KBM-7 (cell line): ENCODE results near the gene MEIOB.
"Not testable (repeated sequence)": the region's sequence is repeated elsewhere in the genome, so short reads cannot be mapped to it uniquely, and the experiment has no call there.

ENCODE experiments used
- DNase-seq: peaks from one replicate; pipeline ENCODE4 v3.0.0-alpha.2; 2015
- in situ Hi-C: fragments of 300-500 bp; cut with MboI; formaldehyde crosslinking; loops from 2 replicates; pipeline ENCODE4 v1.14.3; 2020; ENCODE audit warnings: low sequenced_read_pairs, low pct_unique_long_range_greater_than_20kb, mixed read lengths

MEIOB gene

DNA sequence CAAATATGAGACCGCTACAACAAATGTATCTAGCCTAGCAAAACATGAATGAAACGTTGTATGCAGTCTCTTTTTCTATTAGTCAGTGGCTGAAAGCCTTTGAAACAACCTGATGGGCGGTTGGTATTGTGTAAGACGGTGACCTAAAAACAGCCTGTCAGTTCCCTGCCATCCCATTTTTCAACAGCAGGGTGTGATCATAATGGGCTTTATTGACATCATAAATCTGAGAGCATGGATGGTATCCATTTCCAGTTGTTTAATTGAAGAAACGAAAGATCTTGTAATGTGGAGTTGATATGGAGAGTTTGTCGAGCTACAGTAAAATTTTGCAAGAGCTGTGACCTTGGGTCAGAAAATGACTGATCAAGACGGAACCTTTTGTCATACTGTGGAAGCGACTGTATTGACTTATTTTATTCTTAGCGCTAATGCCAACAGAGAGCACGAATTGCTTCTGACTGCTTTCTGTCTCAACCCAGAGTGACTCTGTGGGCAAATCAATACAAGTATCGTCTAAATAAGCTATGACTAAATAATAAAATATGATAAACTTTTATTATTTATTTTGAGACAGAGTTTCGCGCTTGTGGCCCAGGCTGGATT lies 12.3 kb upstream of the MEIOB start:
- in situ Hi-C loops, result no loop called here
- peak; percentile 53 for DNase-seq

- in situ Hi-C loops, DNase-seq: not testable (repeated sequence)
Observed at GRCh38 chr16:1881172-1881571, 9.2 kb upstream of the MEIOB start.

- DNase-seq, result no peak
- in situ Hi-C loops, result no loop called here
Observed at GRCh38 chr16:1879477-1879876, 7.5 kb upstream of the MEIOB start.

- in situ Hi-C loops, result no loop called here
- no peak for DNase-seq
Observed at GRCh38 chr16:1878256-1878655, 6.3 kb upstream of the MEIOB start.

- in situ Hi-C loops, result no loop called here
- no peak for DNase-seq
Observed at GRCh38 chr16:1877804-1878203, 5.8 kb upstream of the MEIOB start.

GRCh38 chr16:1877089-1877488 lies 5.1 kb upstream of the MEIOB start:
- DNase-seq, result no peak
- in situ Hi-C loops, result no loop called here

DNA sequence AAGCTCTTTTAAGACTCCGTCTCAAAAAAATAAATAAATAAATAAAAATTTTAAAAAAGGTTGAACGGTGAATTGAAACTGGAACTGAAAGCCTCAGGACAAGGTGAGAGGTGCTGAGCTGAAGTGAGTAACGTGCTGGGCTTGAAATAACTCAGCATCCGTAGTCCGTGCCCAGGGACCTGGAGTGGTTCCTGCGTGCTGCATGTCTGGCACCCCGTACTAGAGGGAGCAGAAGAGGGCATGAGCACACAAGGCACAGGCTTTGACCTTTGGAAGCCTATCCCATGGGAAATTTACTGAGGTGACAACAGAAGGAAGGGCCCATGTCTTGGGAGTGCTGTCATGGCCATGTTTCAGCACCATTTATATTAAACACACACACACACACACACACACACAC lies 4.5 kb upstream of the MEIOB start:
- DNase-seq, result no peak
- in situ Hi-C loops, result no loop called here

- DNase-seq, in situ Hi-C loops: not testable (repeated sequence)
Observed at GRCh38 chr16:1876066-1876465, 4.1 kb upstream of the MEIOB start.

- in situ Hi-C loops, result no loop called here
Observed at GRCh38 chr16:1874854-1875253, 2.9 kb upstream of the MEIOB start.

DNA sequence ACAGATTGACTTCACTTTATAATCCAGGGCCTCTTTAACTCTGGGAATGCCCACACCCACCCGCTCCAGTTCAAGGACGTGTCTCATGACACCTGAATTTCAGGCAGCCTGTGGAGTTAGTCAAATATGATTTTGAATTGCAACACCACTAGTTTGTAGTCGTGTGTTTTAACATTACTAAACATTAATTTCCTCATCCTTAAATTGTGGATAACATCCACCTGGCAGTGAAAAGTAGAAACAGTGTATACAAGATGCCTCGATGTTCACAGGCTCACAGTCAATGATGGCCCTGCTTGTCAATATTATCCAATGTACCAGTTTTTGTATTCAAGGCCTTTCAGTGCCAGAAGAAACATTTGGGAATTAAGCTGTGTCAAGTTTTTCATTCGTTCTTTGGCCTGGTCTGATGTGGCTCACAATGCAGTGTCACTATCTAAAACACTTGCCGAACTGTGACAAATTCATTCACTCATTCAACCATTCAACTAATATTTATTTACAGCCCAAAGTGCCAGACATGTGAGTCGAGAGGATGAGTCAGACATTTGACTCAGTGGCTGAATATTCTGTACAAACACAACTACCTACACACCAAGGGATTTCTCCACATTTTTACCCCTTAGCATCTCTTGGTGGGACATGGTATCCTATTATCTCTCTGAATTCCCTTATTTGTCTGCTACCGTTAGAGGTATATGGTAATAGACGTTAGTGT lies 1.4 kb downstream of the MEIOB start:
- DNase-seq, result no peak
- in situ Hi-C loops, result no loop called here

More at GRCh38 chr16:1874854-1875253, 2.9 kb upstream of the MEIOB start:
- DNase-seq, result no peak

- DNase-seq, result no peak
- in situ Hi-C loops, result no loop called here
Observed at GRCh38 chr16:1865902-1866690, 5.9 kb downstream of the MEIOB start.

- in situ Hi-C loops, result no loop called here
- peak; percentile 41 for DNase-seq
Observed at GRCh38 chr16:1863681-1864460, 8.1 kb downstream of the MEIOB start.

DNA sequence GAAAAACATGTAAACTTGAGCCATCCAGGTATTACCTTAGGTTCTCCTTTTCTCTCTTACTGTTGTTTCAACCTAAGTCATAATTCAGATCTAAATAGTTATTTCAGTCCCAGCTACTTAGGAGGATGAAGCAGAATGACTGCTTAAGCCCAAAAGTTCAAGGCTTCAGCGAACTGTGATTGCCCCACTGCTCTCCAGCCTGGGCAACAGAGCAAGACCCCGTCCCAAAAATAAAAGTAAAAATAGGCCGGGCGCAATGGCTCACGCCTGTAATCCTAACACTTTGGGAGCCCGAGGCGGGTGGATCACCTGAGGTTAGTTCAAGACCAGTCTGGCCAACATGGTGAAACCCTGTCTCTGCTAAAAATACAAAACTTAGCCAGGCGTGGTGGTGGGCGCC lies 9.6 kb downstream of the MEIOB start:
- in situ Hi-C loops, result no loop called here
- no peak for DNase-seq

GRCh38 chr16:1861730-1862129 lies 10.2 kb downstream of the MEIOB start:
- in situ Hi-C loops, result no loop called here

GRCh38 chr16:1859650-1860049 lies 12.3 kb downstream of the MEIOB start:
- DNase-seq, result no peak
- in situ Hi-C loops, result no loop called here

More at GRCh38 chr16:1861730-1862129, 10.2 kb downstream of the MEIOB start:
- no peak for DNase-seq

GRCh38 chr16:1858189-1858865 lies 13.6 kb downstream of the MEIOB start:
- no peak for DNase-seq
- in situ Hi-C loops, result no loop called here

DNA sequence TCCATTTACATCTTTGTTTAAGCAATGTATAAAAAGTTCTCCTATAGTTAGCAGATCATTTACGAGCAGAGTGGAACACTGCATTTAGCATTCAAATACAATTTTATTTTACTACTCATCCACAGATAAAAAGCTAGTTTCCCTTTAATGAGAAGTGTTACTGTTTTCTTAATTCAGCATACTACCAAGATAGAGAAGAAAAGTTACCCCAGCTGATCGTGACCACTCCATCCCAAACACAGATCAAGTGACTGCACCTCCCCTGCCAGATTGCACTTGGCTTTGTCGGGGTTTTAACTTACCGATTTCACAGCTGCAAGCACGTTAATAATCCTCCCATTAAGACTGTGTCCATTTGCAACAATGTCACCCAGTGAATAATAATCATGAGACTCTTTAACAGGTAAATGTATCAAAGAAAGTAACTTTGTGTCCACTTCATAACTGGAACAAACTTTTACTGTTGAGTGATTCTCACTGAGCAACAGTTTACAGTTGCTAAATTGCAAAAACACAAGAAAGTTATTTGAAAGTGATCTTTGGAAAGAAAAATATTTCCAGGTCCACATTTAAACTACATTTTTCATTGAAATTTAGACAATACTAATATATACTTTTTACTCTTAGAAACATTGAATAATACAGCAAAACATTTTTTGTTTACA lies 14.4 kb downstream of the MEIOB start:
- in situ Hi-C loops, result no loop called here

DNA sequence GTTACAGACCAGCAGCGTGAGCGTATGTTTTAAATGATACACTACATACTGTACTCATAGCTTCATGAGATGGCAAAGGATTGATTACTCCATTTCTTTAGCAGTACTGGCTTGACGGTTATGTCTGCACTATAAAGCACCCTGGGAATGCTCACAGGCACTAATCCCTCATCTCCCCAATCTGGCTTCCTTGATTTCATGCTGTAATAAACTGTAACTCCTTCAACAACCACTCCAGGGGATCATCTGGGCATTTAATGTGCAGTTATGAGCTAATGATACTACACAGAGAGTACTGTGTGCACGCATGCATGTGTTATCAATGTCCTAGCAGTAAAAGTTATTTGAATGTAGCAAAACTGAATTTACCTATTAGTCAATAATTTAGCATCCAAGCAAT lies 20.2 kb downstream of the MEIOB start:
- in situ Hi-C loops, result no loop called here
- no peak for DNase-seq

More for the DNA sequence above, 14.4 kb downstream of the MEIOB start:
- DNase-seq, result no peak
